Parathyroid adenoma (tissue), 2 donors: Measurements from ENCODE around the gene BSND.
A peak's percentile ranks its signal among the peaks of the same experiment; 100 is the strongest.

Source experiments
- H2AFZ ChIP-seq: fragments of 300-600 bp; sonication (generic); one replicate; pipeline ENCODE4 v1.7.0; 2017; ENCODE audit warnings: antibody characterized with exemption, mild to moderate bottlenecking
- H3K27ac ChIP-seq: fragments of 300-600 bp; sonication (generic); one replicate; pipeline ENCODE4 v1.7.0; 2017
- H3K27me3 ChIP-seq: fragments of 300-600 bp; sonication (generic); one replicate; pipeline ENCODE4 v1.7.0; 2017; ENCODE audit warnings: low read length; ENCODE audit not compliant: control insufficient read depth, insufficient read depth
- H3K36me3 ChIP-seq: fragments of 300-600 bp; sonication (generic); one replicate; pipeline ENCODE4 v1.7.0; 2017; ENCODE audit warnings: low read length; ENCODE audit not compliant: control insufficient read depth, insufficient read depth
- H3K4me1 ChIP-seq: fragments of 300-600 bp; sonication (generic); one replicate; pipeline ENCODE4 v1.7.0; 2017; ENCODE audit warnings: control low read depth
- H3K4me2 ChIP-seq: fragments of 300-600 bp; sonication (generic); one replicate; pipeline ENCODE4 v1.7.0; 2017; ENCODE audit warnings: low read length
- H3K4me3 ChIP-seq: fragments of 300-600 bp; sonication (generic); one replicate; pipeline ENCODE4 v1.7.0; 2017; ENCODE audit warnings: low read depth, low read length
- H3K79me2 ChIP-seq: fragments of 300-600 bp; sonication (generic); one replicate; pipeline ENCODE4 v1.7.0; 2017; ENCODE audit warnings: control low read depth
- H3K9ac ChIP-seq: fragments of 300-600 bp; sonication (generic); one replicate; pipeline ENCODE4 v1.7.0; 2017; ENCODE audit warnings: mild to moderate bottlenecking
- H3K9me3 ChIP-seq: fragments of 300-600 bp; sonication (generic); one replicate; pipeline ENCODE4 v1.7.0; 2017; ENCODE audit warnings: low read length; ENCODE audit not compliant: control insufficient read depth
- TF ChIP-seq, protein P1 (sequence below): fragments of 300-600 bp; sonication (generic); IDR thresholded peaks from one replicate; pipeline ENCODE4 v1.7.0; 2017; ENCODE audit warnings: antibody characterized with exemption, mild to moderate bottlenecking
- donor health status: primary hyperparathyroidism.

BSND gene

DNA sequence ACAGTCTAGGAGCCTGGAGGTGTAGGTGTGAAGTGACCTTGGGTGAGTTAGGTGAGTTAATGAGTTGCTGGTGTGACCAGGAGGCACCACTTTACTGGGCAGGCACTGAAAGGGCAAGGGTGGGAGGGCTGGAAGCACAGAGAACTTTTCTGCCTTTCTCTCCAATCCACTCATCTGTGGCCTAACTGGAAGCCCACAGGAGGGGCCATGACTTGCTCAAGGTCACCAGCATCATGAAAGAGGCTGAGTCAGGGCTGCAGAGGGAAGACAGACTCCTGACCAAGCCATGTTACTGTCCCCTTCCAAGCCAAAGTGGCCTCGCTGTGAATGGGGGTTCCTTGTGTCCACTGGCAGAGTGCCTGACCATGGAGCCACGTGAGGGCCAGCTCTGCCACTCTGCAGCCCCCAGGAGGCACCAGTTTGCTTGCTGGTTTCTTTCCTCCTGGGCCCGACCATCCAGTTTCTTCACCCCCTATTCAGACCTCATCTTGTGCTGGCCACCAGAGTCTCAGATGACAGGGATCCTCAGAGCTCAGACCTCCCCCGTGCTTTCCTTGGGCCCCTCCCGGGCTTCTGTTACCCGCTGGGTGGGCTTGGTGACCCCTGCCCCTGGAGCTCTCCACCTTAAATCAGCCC is 4.3 kb upstream of the BSND start:
- Histone ChIP-seq H3K9ac (no peak overlapping the region), H3K27me3 (no peaks in the 10 kb centered on the region), H3K27ac (no peak overlapping the region), H2AFZ (no peak overlapping the region), H3K4me3 (no peak overlapping the region), H3K36me3 (no peaks in the 10 kb centered on the region), H3K79me2 (no peaks in the 10 kb centered on the region), H3K4me2 (no peak overlapping the region), H3K4me1 (no peaks in the 10 kb centered on the region), H3K9me3 (no peaks in the 10 kb centered on the region)
- TF ChIP-seq, protein P1, sequence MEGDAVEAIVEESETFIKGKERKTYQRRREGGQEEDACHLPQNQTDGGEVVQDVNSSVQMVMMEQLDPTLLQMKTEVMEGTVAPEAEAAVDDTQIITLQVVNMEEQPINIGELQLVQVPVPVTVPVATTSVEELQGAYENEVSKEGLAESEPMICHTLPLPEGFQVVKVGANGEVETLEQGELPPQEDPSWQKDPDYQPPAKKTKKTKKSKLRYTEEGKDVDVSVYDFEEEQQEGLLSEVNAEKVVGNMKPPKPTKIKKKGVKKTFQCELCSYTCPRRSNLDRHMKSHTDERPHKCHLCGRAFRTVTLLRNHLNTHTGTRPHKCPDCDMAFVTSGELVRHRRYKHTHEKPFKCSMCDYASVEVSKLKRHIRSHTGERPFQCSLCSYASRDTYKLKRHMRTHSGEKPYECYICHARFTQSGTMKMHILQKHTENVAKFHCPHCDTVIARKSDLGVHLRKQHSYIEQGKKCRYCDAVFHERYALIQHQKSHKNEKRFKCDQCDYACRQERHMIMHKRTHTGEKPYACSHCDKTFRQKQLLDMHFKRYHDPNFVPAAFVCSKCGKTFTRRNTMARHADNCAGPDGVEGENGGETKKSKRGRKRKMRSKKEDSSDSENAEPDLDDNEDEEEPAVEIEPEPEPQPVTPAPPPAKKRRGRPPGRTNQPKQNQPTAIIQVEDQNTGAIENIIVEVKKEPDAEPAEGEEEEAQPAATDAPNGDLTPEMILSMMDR = no peak

DNA sequence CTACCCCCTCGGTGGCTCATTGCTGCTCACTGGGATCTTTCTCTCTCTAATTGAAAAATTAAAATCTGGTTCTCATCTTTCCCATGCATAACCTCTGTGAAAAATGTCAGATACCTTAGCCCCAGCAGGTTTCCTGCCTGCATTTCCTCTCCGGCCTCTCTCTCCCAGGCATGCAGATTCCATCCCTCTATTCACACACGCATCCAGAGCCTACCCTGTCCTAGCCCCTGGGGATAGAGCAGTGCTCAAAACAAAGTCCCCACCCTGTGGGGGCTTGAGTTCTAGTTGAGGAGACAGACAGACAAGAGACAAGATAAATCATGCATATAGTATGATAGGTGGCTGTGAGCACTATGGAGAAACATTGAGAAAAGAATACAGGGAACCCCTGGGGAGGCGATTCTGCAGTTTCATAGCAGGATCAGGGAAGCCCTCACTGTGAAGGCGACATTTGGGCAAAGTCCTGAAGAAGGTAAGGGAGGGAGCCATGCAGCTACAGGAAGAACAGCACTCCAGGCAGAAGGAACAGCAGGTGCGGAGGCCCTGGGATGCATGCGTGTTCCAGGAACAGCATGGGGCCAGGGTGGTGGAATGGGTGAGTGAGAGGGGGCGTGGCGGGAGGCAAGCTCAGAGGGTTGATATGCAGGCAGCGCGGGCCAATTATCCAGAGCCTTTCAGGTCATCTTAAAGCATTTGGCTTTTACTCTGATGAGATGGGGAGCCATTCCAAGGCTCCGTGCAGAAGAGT is 3.5 kb upstream of the BSND start:
- H3K36me3 ChIP-seq = no peaks in the 10 kb centered on the region
- TF ChIP-seq, protein P1 = no peak
- no peaks in the 10 kb centered on the region for H3K79me2 ChIP-seq
- H3K4me3 ChIP-seq = no peak overlapping the region
- H3K27ac ChIP-seq = no peak overlapping the region
- H3K9me3 ChIP-seq = no peaks in the 10 kb centered on the region
- no peak overlapping the region for H3K9ac ChIP-seq
- H3K27me3 ChIP-seq = no peaks in the 10 kb centered on the region
- H3K4me2 ChIP-seq = no peak overlapping the region
- H3K4me1 ChIP-seq = no peaks in the 10 kb centered on the region
- no peak overlapping the region for H2AFZ ChIP-seq

DNA sequence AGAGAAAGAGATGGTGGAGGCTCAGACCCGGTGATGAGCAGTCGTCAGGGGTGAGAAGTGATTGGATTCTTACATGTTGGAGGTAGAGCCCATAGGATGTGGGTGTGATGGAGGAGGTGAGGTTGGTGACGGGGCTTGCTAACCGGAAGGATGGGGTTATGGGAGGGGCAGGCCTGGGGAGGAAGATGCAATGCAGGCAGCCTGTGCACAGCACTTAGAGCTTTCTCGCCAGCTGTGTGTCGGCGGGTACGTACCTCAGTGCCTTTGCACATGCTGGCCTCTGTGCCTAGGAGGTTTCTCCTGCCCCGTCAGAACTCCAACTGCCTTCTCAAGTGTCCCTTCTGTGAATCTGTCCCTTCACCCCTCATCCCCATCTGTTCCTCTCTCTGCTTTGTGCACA is 2.9 kb upstream of the BSND start:
- no peak overlapping the region for H3K4me3 ChIP-seq
- H2AFZ ChIP-seq = no peak overlapping the region
- H3K36me3 ChIP-seq = no peaks in the 10 kb centered on the region
- no peaks in the 10 kb centered on the region for H3K9me3 ChIP-seq
- H3K27me3 ChIP-seq = no peaks in the 10 kb centered on the region
- no peaks in the 10 kb centered on the region for H3K4me1 ChIP-seq
- H3K27ac ChIP-seq = no peak overlapping the region
- no peak overlapping the region for H3K4me2 ChIP-seq
- no peaks in the 10 kb centered on the region for H3K79me2 ChIP-seq
- TF ChIP-seq, protein P1 = no peak
- no peak overlapping the region for H3K9ac ChIP-seq

DNA sequence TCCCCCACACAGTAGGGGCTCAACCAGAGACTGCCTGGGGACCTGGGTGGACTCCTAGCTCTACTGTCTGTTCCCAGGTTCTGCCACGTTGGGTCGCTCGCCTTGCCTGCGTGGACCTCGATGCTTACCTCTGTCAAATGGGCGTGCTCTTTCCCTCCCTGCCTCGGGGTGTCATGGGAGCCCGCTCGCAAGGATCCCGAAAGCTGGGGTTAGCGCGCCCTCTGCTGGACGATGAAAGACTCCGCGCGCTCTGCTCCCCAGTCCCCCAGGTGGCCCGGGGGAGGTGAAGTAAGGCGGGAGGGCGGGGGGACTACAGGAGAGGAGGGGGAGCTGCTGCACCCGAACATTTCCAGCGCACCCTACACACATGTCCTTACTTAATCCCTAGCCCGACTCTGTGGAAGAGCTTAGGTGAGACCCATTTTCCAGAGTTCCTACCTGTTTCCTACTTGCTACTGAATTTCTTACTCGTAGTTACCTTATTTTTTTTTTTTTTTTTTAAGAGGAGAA is 2.3 kb upstream of the BSND start:
- TF ChIP-seq, protein P1 = peak; percentile 71
- H3K27me3 ChIP-seq = no peaks in the 10 kb centered on the region

More for the DNA sequence above, 2.3 kb upstream of the BSND start:
- peak overlapping the region; percentile 13 for H3K4me2 ChIP-seq
- H3K4me3 ChIP-seq = no peak overlapping the region
- no peak overlapping the region for H3K27ac ChIP-seq
- H3K9ac ChIP-seq = no peak overlapping the region
- no peaks in the 10 kb centered on the region for H3K4me1 ChIP-seq
- no peaks in the 10 kb centered on the region for H3K9me3 ChIP-seq
- H3K36me3 ChIP-seq = no peaks in the 10 kb centered on the region
- no peaks in the 10 kb centered on the region for H3K79me2 ChIP-seq
- peak overlapping the region; percentile 50 for H2AFZ ChIP-seq
